ENCODE data around the gene GDF15.

The GDF15 gene

DNA sequence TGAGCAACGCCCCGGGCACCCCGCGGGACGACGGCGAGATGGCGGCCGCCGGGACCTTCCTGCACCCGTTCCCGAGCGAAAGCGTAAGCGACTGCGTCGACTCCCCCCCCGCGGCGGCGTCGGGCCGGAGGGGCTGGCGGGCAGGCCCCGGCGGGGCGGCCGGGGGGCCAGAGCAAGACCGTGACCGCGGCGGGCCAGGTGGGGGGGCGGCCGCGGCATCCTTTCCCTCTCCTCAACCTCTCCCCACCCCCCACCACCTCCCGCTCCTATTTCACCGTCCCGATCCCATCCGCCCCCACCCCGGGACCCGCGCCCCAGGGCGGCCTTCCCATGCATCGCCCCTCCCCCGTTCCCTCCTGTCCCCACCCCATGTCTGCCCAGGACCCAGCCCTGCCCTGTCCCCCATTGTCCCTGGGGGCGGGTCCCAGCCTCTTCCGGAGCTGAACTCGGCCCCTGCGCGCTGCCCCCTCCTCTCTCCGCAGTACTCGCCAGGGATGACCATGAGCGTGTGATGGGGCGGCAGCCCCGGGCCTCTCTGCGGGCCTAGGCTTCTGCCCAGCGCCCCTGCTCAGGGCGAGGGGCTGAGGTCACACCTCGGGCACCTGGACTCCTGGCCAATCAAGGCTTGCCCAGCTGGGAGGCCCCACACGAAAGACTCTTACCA is 47.9 kb downstream of the GDF15 start:
- H3K4me3 ChIP-seq: peak overlapping the region; percentile 66
- peak overlapping the region; percentile 43 to 68 for H3K27ac ChIP-seq
- DNase-seq (ENCODE audit: low spot score): no peak
- TF ChIP-seq, protein P1, sequence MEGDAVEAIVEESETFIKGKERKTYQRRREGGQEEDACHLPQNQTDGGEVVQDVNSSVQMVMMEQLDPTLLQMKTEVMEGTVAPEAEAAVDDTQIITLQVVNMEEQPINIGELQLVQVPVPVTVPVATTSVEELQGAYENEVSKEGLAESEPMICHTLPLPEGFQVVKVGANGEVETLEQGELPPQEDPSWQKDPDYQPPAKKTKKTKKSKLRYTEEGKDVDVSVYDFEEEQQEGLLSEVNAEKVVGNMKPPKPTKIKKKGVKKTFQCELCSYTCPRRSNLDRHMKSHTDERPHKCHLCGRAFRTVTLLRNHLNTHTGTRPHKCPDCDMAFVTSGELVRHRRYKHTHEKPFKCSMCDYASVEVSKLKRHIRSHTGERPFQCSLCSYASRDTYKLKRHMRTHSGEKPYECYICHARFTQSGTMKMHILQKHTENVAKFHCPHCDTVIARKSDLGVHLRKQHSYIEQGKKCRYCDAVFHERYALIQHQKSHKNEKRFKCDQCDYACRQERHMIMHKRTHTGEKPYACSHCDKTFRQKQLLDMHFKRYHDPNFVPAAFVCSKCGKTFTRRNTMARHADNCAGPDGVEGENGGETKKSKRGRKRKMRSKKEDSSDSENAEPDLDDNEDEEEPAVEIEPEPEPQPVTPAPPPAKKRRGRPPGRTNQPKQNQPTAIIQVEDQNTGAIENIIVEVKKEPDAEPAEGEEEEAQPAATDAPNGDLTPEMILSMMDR (IDR thresholded peaks at IDR 0.05): no peak

DNA sequence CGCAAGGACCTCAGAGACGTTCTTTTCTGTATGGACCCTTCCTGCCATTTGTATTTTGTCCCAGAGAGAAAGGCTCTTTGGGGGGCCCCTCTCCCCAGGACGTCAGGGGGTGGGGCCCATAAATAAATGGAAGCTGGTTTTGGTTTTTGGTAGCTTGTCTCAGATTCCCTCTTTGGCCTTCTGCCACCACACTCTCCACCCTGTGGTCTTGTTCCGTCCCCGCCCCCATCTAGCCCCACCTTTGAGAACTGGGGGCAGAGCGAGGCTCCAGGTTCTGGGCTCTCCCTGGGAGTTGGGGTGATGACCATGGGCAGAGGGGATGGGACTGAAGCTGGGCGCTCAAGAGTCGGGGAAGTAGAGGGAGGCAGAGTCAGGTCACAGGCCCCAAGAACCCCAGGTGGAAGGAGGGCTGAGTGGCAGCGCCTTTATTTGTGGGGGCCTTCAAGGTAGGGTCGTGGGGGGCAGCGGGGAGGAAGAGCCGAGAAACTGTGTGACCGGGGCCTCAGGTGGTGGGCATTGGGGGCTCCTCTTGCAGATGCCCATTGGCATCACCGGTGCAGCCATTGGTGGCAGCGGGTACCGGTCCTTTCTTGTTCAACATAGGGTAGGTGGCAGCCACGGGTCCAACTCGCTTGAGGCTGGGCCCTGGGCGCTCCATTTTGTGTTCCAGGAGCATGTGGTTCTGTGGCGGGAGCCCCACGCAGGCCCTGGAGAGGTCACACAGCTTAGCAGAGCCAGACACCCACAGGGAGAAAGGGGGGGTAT is 48.6 kb downstream of the GDF15 start:
- no peak for DNase-seq (ENCODE audit: low spot score)
- Histone ChIP-seq H3K27ac (peak overlapping the region; percentile 43 to 68), H3K4me3 (peak overlapping the region; percentile 66)
- TF ChIP-seq, protein P1 (IDR thresholded peaks at IDR 0.05): no peak

DNA sequence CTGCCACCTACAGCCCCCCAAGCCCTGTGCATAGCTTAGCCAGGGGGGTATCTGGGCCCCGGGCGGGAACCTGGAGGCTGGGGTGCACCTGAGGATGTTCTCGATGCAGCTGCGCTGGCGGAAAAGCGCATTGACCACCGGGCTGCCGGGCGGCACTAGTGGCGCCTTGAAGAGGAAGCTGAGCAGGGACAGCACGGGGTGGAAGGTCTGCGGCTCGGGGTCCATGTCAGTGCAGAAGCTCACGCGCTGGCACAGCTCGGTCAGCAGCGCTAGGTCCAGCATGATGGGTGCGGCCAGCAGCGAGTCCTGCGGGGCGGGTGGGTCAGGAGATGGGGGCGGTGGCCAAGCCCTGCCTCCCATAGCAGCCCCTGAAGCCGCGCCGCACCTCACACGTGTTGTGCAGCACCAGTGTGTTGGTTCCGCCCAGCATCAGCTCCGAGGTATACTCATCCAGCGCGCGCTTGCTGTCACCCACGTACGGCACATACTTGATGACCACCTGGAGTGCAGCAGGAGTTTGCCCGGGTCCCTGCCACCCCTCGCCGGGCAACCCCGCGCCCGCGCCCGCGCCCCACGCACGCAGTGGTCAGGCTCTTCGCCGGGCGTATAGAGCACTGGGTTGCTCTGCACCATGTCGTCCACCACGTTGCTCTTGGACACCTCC is 49.4 kb downstream of the GDF15 start:
- H3K4me3 ChIP-seq: no peak overlapping the region
- DNase-seq (ENCODE audit: low spot score): no peak
- TF ChIP-seq, protein P1 (IDR thresholded peaks at IDR 0.05): no peak
- H3K27ac ChIP-seq: no peak overlapping the region

DNA sequence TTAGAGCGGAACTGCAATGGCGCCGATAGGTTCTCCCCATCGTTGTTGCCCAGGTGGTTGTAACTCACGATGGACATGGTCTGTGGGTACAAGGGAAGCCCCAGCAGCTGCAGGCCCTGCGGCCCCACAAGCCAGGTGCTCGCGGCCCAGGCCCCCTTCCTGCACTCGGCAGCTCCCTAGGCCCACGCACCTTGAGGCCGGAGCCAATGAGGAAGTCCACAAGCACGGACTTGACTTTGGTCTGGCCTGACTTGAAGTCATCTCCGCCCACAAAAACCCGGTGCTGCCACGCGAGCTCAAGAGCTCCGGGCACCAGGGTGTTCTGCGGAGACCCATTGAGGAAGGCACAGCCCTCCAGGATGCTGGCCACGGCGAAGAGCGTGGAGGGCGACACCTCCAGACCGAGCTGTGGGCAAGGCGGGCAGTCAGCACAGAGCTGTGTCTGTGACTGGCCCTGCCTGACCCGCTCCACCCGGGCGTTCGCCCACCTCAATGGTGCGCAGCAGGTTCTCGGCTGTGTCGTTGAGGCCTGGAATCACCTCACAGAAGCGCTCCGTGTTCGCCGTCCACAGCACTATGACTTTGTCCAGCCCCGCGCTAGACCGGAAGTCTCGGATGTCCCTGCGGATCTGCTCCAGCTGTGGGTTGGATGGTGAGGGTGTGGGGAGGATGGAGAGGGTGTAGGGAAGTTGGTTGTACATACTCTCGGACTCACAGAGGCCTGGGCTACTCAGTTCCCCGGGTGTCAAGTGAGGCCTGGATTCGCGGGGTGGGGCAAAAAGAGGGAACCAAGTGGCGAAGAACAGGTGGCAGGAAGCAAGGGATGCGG is 50.1 kb downstream of the GDF15 start:
- Histone ChIP-seq H3K4me3 (peak overlapping the region; percentile 86), H3K27ac (peak overlapping the region in 1 of 2 donors; percentile 95)
- TF ChIP-seq, protein P1 (IDR thresholded peaks at IDR 0.05): no peak
- no peak for DNase-seq (ENCODE audit: low spot score)

DNA sequence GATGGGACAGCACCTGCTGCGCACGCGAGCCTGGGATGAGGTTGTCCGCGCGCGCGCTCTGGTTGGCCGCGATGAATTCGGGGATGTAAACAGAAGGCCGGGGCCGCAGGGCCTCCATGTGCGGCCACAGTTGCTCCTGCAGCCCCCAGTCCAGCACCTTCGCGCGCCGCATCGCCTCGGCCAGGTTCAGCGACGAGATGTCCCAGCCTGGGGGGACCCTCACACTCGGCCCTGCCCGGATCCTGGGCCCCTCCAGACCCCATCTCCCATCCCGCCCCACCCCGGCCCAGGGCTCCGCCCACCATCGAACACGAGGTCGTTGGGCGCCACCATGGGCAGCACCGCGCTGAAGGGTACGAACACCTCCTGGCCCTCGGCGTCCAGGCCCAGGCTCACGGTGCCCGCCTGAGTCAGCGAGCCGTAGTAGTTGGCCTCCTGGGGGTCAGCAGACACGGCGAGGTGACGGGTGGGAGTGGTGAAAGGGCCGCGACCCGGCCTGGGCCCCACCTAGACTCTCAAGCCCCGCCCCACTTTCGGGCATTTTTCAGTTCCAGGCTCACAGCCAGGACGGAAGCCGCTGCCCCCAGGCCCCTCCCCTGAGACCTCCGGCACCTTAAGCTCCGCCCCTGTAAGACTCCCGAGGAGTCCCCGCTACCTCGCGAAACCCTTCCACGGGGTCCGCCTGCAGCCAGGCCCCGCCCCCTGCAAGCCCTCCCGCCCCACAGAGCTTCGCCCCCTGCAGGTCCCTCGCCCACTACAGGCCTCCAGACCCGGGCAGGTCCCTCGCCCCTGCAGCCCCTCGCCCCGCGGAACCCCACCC is 50.9 kb downstream of the GDF15 start:
- Histone ChIP-seq H3K4me3 (peak overlapping the region; percentile 86), H3K27ac (peak overlapping the region; percentile 90 to 95)
- TF ChIP-seq, protein P1 (IDR thresholded peaks at IDR 0.05): no peak
- DNase-seq (ENCODE audit: low spot score): peak; percentile 92

Data from coronary artery (tissue), 2 donors.